ENCODE measurements around the gene NRXN3.

GRCh38 chr14:79248771-79249170, 1078.6 kb downstream of the NRXN3 start:
- TF ChIP-seq CTCF (IDR thresholded peaks at IDR 0.05): no peak
- TF ChIP-seq POLR2A (IDR thresholded peaks at IDR 0.05): no peak

All from heart left ventricle (tissue), 13 donors.